B cell (primary cell): ENCODE data around the gene CALY.

Source experiments
- EZH2 ChIP-seq: IDR thresholded peaks from 2 replicates; pipeline ENCODE4 v1.6.1; 2012; ENCODE audit warnings: borderline replicate concordance, low read depth, mild to moderate bottlenecking, moderate library complexity, low read length; ENCODE audit not compliant: insufficient read depth, poor library complexity, severe bottlenecking
- TF ChIP-seq, protein P1 (sequence below): fragments of 200-600 bp; IDR thresholded peaks from one replicate; pipeline ENCODE4 v1.8.0; 2022; ENCODE audit warnings: antibody characterized with exemption, mild to moderate bottlenecking

DNA sequence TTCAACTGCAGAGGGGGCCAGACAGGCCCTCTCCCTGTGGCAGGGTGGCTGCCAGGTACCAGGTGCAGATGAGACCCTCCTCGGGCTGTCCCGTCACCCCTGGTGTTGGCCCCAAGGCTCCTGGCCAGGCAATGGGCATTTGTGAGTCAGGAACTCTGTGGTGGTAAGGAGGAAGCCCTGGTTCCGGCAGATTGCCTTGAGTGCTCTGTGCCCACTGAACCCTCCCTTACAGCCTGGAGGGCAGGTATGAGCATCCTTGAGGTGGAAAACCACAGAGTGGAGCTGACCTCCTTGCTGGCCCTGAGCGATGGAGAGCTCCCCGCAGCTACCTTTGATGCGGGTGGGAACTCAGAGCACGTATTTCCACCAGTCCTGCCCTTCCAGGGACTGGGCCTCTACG, 44.3 kb upstream of the CALY start:
- TF ChIP-seq, protein P1, sequence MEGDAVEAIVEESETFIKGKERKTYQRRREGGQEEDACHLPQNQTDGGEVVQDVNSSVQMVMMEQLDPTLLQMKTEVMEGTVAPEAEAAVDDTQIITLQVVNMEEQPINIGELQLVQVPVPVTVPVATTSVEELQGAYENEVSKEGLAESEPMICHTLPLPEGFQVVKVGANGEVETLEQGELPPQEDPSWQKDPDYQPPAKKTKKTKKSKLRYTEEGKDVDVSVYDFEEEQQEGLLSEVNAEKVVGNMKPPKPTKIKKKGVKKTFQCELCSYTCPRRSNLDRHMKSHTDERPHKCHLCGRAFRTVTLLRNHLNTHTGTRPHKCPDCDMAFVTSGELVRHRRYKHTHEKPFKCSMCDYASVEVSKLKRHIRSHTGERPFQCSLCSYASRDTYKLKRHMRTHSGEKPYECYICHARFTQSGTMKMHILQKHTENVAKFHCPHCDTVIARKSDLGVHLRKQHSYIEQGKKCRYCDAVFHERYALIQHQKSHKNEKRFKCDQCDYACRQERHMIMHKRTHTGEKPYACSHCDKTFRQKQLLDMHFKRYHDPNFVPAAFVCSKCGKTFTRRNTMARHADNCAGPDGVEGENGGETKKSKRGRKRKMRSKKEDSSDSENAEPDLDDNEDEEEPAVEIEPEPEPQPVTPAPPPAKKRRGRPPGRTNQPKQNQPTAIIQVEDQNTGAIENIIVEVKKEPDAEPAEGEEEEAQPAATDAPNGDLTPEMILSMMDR, result no peak
- no peak for TF ChIP-seq EZH2
